ENCODE measurements around the gene KCNQ1. TPM values are rescaled to one million over a fixed set of nuclear protein-coding genes. Genes with fewer than 3 reads are reported as not detected.

Gene KCNQ1
- total RNA-seq, 1 experiment from 2014 or later, result 2.5 TPM

- H3K36me3 Mint-ChIP-seq, result peaks cover 49% of the 10 kb centered on the region
- ATAC-seq, result no peak
- peaks cover 49% of the 10 kb centered on the region for H3K27me3 Mint-ChIP-seq (ENCODE audit: low read depth)
- TF ChIP-seq CDX4 (CRISPR knock-in tag; IDR thresholded peaks at IDR 0.05; ENCODE audit: borderline replicate concordance) (no peak), GABPB1 (CRISPR knock-in tag; IDR thresholded peaks at IDR 0.05) (no peak), MAX (CRISPR knock-in tag; IDR thresholded peaks at IDR 0.05) (no peak), SOX15 (CRISPR knock-in tag; IDR thresholded peaks at IDR 0.05) (no peak), ATF2 (CRISPR knock-in tag; IDR thresholded peaks at IDR 0.05; ENCODE audit: borderline replicate concordance, low read depth) (no peak), HMGXB4 (CRISPR knock-in tag; IDR thresholded peaks at IDR 0.05) (no peak), NFYB (CRISPR knock-in tag; conservative IDR thresholded peaks at IDR 0.05; ENCODE audit: low read depth) (no peak), NFE2L1 (CRISPR knock-in tag; IDR thresholded peaks at IDR 0.05) (no peak), ZBTB21 (CRISPR knock-in tag; IDR thresholded peaks at IDR 0.05; ENCODE audit: borderline replicate concordance) (no peak), USF2 (CRISPR knock-in tag; IDR thresholded peaks at IDR 0.05) (no peak), ZNF121 (CRISPR knock-in tag; IDR thresholded peaks at IDR 0.05) (no peak)
- H3K4me1 Mint-ChIP-seq, result no peaks in the 10 kb centered on the region
- CTCF ChIA-PET, result no interaction called here
- H3K27ac Mint-ChIP-seq, result no peak overlapping the region
- POLR2A ChIA-PET, result no interaction called here
- no peak for DNase-seq (ENCODE audit: low spot score)
- peaks cover 22% of the 10 kb centered on the region for H3K9me3 Mint-ChIP-seq
- H3K4me3 Mint-ChIP-seq, result no peak overlapping the region
Observed at GRCh38 chr11:2664376-2664775, 219.6 kb downstream of the KCNQ1 start.

GRCh38 chr11:2664791-2665525 is 220.2 kb downstream of the KCNQ1 start:
- Mint-ChIP-seq H3K4me3 (no peak overlapping the region), H3K9me3 (peaks cover 19% of the 10 kb centered on the region), H3K27ac (no peak overlapping the region), H3K27me3 (ENCODE audit: low read depth) (peaks cover 45% of the 10 kb centered on the region), H3K36me3 (peaks cover 46% of the 10 kb centered on the region), H3K4me1 (no peaks in the 10 kb centered on the region)
- DNase-seq (ENCODE audit: low spot score) (no peak), ATAC-seq (no peak)
- TF ChIP-seq ATF1 (CRISPR knock-in tag; IDR thresholded peaks at IDR 0.05) (no peak), MYBL2 (CRISPR knock-in tag; IDR thresholded peaks at IDR 0.05) (no peak), ESRRA (CRISPR knock-in tag; IDR thresholded peaks at IDR 0.05; ENCODE audit: borderline replicate concordance) (no peak), ZNF219 (CRISPR knock-in tag; IDR thresholded peaks at IDR 0.05; ENCODE audit: borderline replicate concordance) (no peak), JUN (CRISPR knock-in tag; IDR thresholded peaks at IDR 0.05) (no peak), NR3C1 (CRISPR knock-in tag; conservative IDR thresholded peaks at IDR 0.05; ENCODE audit: low read depth) (no peak)
- POLR2A ChIA-PET, result no interaction called here
- CTCF ChIA-PET, result no interaction called here

Data from WTC11 (cell line).